GM20000 (cell line): ENCODE results near the gene PACS1.

Source experiments
- DNase-seq: peaks from one replicate; pipeline ENCODE4 v3.0.0; 2012; ENCODE audit warnings: low spot score
- CTCF ChIP-seq: IDR thresholded peaks from 2 replicates; pipeline ENCODE4 v1.5.1; 2012; ENCODE audit warnings: mild to moderate bottlenecking, control low read depth; ENCODE audit errors: extremely low read depth, missing control alignments

The PACS1 gene

GRCh38 chr11:66263231-66263630 lies 193.2 kb downstream of the PACS1 start:
- DNase-seq: no peak
- TF ChIP-seq CTCF: no peak

DNA sequence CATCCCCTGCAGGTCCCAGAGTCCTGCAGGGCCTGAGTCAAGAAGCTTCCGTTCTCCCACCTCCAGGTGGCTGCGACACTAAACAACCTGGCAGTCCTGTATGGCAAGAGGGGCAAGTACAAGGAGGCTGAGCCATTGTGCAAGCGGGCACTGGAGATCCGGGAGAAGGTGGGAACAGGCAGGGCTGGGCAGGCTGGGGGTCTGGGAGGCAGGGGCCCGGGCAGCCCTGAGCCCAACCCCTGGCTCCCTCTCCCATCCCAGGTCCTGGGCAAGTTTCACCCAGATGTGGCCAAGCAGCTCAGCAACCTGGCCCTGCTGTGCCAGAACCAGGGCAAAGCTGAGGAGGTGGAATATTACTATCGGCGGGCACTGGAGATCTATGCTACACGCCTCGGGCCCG lies 193.7 kb downstream of the PACS1 start:
- DNase-seq: no peak

DNA sequence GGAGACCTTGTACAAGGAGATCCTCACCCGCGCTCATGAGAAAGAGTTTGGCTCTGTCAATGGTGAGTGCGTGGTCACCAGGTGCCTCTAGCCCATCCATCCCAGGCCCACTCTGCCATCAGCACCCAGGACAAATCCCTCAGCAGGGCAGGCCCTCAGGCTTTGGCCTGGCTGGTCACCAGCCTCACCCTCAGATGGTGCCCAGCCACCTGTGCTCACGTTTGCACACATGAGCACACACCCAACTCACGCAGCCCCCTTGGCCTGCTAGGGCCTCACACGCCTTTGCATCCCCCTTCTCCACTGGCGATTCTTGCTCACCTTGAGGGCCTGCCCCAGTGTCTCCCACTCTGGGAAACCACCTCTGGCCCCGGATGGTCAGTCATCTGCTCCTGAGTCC lies 194.3 kb downstream of the PACS1 start:
- no peak for DNase-seq
- no peak for TF ChIP-seq CTCF

More for the DNA sequence above, 193.7 kb downstream of the PACS1 start:
- TF ChIP-seq CTCF: no peak

DNA sequence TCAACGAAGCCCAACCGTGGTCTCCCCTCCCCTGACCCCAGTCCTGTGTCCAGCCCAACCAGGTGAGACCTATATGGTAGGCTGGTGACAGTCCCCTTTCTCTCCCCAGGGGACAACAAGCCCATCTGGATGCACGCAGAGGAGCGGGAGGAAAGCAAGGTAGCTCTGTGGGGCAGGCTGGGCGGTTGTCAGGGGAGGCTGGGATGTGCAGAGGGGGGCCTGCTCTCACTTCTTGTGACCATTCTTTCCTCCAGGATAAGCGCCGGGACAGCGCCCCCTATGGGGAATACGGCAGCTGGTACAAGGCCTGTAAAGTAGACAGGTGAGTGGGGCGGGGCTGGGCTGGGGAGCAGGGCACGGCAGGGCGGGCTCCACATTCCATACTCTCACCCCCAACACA lies 194.8 kb downstream of the PACS1 start:
- TF ChIP-seq CTCF: peak; percentile 28
- no peak for DNase-seq

DNA sequence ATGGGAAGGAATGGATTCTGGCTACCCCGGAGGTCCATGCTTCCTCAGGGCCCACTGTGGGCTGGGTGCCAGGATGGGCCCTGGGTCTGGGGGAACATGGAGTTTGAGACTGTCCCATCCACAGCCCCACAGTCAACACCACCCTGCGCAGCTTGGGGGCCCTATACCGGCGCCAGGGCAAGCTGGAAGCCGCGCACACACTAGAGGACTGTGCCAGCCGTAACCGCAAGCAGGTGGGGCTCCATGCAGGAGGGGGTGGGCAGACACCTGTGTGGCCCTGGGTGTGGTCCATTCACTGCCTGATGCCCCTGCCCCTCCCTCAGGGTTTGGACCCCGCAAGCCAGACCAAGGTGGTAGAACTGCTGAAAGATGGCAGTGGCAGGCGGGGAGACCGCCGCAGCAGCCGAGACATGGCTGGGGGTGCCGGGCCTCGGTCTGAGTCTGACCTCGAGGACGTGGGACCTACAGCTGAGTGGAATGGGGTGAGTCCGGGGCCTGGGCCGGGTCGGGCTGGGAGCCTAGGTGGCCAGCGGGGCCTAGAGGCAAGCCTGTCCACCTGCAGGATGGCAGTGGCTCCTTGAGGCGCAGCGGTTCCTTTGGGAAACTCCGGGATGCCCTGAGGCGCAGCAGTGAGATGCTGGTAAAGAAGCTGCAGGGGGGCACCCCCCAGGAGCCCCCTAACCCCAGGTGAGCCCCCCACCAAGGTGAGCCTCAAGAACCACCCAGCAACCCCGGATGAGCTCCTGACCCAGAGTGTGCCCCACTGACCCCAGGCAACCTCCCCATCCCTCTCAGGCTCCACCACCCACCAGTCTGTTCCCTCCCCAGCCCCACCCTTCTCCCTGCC lies 195.7 kb downstream of the PACS1 start:
- DNase-seq: no peak
- TF ChIP-seq CTCF: no peak

GRCh38 chr11:66266378-66267038 lies 196.4 kb downstream of the PACS1 start:
- TF ChIP-seq CTCF: no peak

DNA sequence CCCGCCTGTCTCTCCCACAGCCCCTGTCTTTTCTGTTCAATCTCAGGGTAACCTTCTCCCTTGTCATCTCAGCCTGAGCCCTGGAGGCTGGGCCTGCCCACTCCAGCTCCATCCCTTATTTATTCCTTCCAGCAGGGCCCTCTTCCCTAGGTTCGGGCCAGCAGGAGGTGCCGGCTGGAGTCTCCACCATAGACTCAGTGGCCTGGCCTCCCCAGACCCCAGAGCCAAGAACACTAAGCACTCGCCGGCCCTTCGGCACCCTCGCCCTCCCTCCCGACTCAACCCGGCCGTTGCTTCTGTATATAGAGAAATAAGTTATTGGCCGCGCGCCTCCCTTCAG lies 196.9 kb downstream of the PACS1 start:
- DNase-seq: no peak
- no peak for TF ChIP-seq CTCF

More at GRCh38 chr11:66266378-66267038, 196.4 kb downstream of the PACS1 start:
- DNase-seq: no peak
